GM19455 (cell line): ENCODE results near the gene CTSA.
"Not testable (repeated sequence)": the region's sequence is repeated elsewhere in the genome, so short reads cannot be mapped to it uniquely, and the experiment has no call there.

Source experiments
- ATAC-seq: cut with Tn5 transposase; IDR thresholded peaks from one replicate; pipeline ENCODE4 v1.9.1; 2021; ENCODE audit not compliant: unreplicated experiment

CTSA gene

GRCh38 chr20:45894797-45895196 lies 3.7 kb downstream of the CTSA start:
- no peak for ATAC-seq

- no peak for ATAC-seq
These were observed 5.6 kb downstream of the CTSA start for GRCh38 chr20:45896641-45897161.

DNA sequence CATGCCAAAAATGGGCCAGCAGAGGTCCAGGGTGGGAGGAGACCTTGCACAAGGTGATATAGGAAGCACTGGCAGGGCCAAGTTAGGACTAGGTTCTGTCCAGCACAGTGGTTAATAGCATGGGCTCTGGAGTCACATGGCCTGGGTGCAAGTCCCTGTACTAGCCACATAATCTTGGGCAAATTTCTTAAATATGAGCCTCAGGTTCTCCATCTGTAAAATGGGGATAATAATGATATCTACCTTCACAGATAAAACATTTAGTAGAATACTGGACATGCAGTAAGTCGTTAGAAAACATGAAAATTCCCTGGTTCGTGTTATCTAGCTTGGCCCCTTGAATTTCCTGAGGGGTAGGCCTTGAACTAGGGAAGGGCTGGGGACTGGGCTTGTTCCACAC lies 6.2 kb downstream of the CTSA start:
- no peak for ATAC-seq

- ATAC-seq: no peak
These were observed 6.6 kb downstream of the CTSA start for GRCh38 chr20:45897692-45898091.

DNA sequence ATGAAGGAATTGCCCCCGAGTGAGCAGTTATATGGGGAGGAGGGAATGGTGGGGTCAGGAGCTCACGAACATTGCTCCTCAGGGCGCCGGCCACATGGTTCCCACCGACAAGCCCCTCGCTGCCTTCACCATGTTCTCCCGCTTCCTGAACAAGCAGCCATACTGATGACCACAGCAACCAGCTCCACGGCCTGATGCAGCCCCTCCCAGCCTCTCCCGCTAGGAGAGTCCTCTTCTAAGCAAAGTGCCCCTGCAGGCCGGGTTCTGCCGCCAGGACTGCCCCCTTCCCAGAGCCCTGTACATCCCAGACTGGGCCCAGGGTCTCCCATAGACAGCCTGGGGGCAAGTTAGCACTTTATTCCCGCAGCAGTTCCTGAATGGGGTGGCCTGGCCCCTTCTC lies 7.2 kb downstream of the CTSA start:
- ATAC-seq: no peak

DNA sequence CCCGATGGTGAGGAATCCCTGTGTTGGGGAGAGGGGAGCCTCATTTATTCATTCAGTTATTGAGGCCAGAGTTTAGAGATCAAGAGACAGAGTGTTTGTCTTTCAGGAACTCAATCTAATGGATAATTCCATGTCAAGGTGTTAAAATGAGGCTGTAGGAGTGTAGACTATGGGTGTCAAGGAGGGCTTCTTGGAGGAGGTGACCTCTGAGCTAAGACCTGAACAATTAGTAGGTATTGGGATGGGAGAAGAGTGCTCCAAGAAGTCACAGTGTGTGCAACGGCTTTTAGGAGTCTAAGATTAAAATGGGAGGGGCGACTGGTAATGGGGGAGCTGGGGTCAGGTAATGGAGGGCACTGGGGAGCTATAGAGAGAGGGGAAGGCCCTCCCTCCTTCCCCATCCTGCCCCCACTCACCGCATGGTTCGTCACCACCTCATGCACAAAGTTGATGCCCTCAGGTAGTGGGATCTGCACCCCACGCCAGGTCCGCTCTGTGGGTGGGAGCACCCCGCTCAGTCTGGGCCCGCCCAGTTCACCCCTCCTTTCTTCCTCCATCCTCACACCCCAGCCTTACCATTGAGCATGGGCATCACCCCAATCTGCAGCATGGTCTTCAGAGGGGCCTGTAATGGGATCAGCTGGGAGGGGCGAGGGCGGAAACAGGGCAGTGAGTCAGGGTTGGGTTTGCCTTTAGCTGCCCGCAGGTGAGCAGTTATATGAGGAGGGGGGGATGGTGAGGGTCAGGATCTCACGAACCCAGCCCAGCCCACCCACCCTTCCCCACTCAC lies 8.1 kb downstream of the CTSA start:
- no peak for ATAC-seq

- ATAC-seq: not testable (repeated sequence)
These were observed 10.2 kb downstream of the CTSA start for GRCh38 chr20:45901332-45901731.

DNA sequence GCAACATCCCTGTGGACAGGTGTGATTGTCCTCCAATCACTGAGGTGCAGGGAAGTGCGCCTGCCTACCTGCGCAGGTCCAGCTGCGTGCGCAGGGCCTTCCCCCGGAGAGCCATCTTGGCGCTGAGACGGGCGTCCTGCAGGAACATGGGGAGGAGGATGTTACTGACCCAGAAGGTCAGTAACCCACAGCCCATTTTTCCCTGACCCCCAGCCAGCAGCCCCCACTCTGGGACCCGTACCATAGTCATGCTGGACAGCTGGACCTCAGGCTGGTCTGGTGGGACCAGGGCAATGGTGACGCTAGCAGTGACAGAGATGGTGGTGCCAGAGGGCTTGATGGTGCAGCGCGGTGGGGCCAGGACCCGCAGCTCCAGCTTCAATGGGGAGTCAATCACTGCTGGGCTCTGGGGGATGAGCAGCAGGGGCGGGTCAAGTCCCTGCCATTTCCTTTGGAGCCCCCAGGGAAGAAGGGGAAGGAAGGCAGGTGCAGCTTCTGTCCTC lies 11.1 kb downstream of the CTSA start:
- no peak for ATAC-seq

GRCh38 chr20:45904583-45905504 lies 13.7 kb downstream of the CTSA start:
- no peak for ATAC-seq

GRCh38 chr20:45905505-45906079 lies 14.5 kb downstream of the CTSA start:
- ATAC-seq: no peak

GRCh38 chr20:45907219-45907948 lies 16.2 kb downstream of the CTSA start:
- no peak for ATAC-seq

DNA sequence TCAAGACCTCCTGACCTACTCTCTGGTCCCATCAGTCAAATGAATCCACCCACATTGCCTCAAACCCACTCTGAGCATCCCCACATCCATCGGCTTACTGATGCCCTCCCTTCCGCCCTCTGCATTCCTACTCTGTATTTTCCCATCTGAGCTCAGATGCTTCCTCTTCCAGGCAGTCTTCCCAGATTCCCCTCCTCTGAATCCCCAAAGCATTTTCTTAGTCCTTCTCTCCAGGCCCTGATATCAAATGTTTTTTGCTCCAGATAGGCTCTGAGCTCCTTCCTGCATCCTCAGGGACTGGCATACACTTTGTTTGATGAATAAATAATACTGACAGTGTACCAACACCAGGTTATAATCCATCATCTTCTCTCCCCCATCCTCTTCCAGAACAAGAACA lies 16.9 kb downstream of the CTSA start:
- no peak for ATAC-seq

DNA sequence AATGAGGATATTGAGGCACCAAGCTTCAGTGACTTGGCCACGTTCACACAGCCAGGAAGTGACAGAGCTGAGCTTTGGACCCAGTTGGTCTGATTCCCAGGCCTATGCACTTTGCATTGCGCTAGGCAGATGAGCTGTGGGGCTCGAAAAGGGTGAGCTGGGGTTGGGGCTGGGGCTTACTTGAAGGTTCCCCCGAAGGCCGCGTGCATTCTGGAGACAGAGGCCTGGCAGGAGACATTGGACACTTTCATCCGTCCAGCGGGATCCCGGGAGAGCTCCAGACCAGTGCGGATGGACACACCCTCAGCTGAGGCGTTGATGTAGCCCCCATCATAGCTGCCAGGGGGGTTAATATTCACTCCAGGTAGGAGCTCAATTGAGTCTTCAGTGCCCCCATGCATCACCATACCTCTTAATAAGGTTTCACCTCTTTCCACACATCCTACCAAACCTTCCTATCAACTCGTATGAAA lies 18.2 kb downstream of the CTSA start:
- no peak for ATAC-seq

DNA sequence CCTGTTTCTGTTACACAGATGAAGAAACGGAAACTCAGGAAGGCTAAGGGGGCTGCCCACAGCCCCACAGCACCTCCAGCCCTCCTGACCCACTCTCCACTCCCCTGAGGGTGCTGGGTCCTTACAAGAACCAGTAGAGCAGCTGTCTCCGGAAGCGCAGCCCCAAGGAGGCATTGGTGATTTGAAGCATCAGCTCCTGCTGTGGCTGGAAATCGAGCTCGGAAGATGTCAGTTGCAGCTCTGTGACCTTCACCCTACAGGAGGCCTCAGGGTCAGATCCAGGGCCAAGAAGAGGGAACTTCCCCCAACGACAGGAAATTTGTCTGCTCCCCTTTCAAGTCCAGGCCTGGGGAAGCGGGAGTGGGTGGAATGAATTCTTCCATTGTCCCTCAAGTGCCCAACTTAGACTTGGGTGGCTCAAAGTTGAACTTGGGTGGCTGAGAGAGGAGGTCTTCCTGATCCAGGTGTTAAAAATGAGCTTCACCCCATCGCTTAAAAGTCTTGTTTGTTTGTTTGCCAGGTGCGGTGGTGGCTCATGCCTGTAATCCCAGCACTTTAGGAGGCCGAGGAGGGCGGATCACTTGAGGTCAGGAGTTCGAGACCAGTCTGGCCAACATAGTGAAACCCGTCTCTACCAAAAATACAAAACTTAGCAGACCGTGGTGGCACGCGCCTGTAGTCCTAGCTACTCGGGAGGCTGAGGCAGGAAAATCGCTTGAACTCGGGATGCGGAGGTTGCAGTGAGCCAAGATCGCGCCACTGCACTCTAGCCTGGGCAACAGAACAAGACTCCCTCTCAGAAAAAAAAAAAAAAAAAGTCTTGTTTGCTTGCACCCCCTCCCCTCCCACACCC lies 18.9 kb downstream of the CTSA start:
- ATAC-seq: no peak

- peak; percentile 85 for ATAC-seq
These were observed 19.7 kb downstream of the CTSA start for GRCh38 chr20:45910670-45911485.

- ATAC-seq: no peak
These were observed 20.6 kb downstream of the CTSA start, which contains the start of gene PLTP for GRCh38 chr20:45911486-45912343. Gene PLTP (minus strand): TSS chr20:45912155. CDS start chr20:45911452, 703 bp downstream.

GRCh38 chr20:45912344-45912682 lies 21.2 kb downstream of the CTSA start:
- no peak for ATAC-seq

- no peak for ATAC-seq
These were observed 22.0 kb downstream of the CTSA start for GRCh38 chr20:45913116-45913515.
